ENCODE results near the gene BSG. TPM values are rescaled to one million over a fixed set of nuclear protein-coding genes. Genes with fewer than 3 reads are reported as not detected.

BSG gene
- total and polyA plus RNA-seq, 10 of the 15 experiments (the other 5 are each of a cell fraction or from before 2014, with no cell fraction given) = 2.8 to 297 (median 199) TPM

GRCh38 chr19:570937-571565 lies 1.3 kb upstream of the BSG start (continued):
- TF ChIP-seq SKIL (IDR thresholded peaks at IDR 0.05; ENCODE audit: low read depth, poor library complexity, severe bottlenecking) (no peak), REST (IDR thresholded peaks at IDR 0.05; ENCODE audit: low read depth, low read length) (no peak), NKRF (conservative IDR thresholded peaks at IDR 0.05) (no peak; the same call in none of the 2 replicates), MEF2B (IDR thresholded peaks at IDR 0.05; ENCODE audit: partially characterized antibody, poor library complexity, severe bottlenecking) (no peak), SMAD5 (IDR thresholded peaks at IDR 0.05; ENCODE audit: low read depth) (no peak), SUZ12 (IDR thresholded peaks at IDR 0.05; ENCODE audit: unreplicated experiment) (no peak), PAX8 (IDR thresholded peaks at IDR 0.05) (no peak), SPI1 (IDR thresholded peaks at IDR 0.05; ENCODE audit: borderline replicate concordance, insufficient read depth, low read depth, low read length) (peak; percentile 49; the same call in 1 of the 2 replicates), HSF1 (IDR thresholded peaks at IDR 0.05; ENCODE audit: low read depth, low read length) (no peak), CREM (IDR thresholded peaks at IDR 0.05; ENCODE audit: low read depth) (no peak), MYC (IDR thresholded peaks at IDR 0.05; ENCODE audit: insufficient read depth, insufficient read length, insufficient replicate concordance, low read length, severe bottlenecking) (no peak)
